H1 (cell line): ENCODE results near the gene OR10A4. TPM values are rescaled to one million over a fixed set of nuclear protein-coding genes. Genes with fewer than 3 reads are reported as not detected.

Experiments used
- CTCF ChIA-PET: fragments of 300-600 bp; sonication (Branson Sonifier 250); formaldehyde crosslinking; loops from one replicate; lab custom pipeline; 2021; ENCODE audit not compliant: partially characterized antibody; lab: Charles Lee
- POLR2A ChIA-PET: fragments of 300-600 bp; sonication (Branson Sonifier 250); formaldehyde crosslinking; loops from one replicate; lab custom pipeline; 2021; ENCODE audit warnings: inconsistent platforms; ENCODE audit not compliant: partially characterized antibody; lab: Charles Lee
- DNase-seq, 2 experiments: peaks; one replicate each; pipeline versions ENCODE4 v3.0.0 to v3.0.0-alpha.2; 2010 to 2022; ENCODE audit warnings: low spot score in 2 of 2, low read depth in 1 of 2, mixed read lengths in 1 of 2
- FAIRE-seq: peaks from 2 replicates; lab custom pipeline; 2011; peaks lifted over from hg19 to GRCh38; lab: Jason Lieb, UNC
- H2AFZ ChIP-seq: 2 replicates; pipeline ENCODE4 v1.8.1; 2012; ENCODE audit warnings: low read length, inconsistent platforms
- H2AK5ac ChIP-seq: 2 replicates; pipeline ENCODE4 v1.6.1; 2013; ENCODE audit warnings: low read depth, low read length
- H2BK120ac ChIP-seq: replicated peaks from 2 replicates; pipeline ENCODE3; 2013; ENCODE audit warnings: low read depth, low read length, inconsistent platforms
- H2BK12ac ChIP-seq: 2 replicates; pipeline ENCODE4 v1.6.1; 2013; ENCODE audit warnings: low read depth, low read length
- H2BK15ac ChIP-seq: 2 replicates; pipeline ENCODE4 v1.6.1; 2013; ENCODE audit warnings: low read length
- H2BK20ac ChIP-seq: 2 replicates; pipeline ENCODE4 v1.6.1; 2013; ENCODE audit warnings: low read length
- H2BK5ac ChIP-seq: 2 replicates; pipeline ENCODE4 v1.6.1; 2013; ENCODE audit warnings: low read depth, low read length
- H3K14ac ChIP-seq: 2 replicates; pipeline ENCODE4 v1.6.1; 2013; ENCODE audit warnings: inconsistent platforms; ENCODE audit not compliant: insufficient read length
- H3K18ac ChIP-seq: 2 replicates; pipeline ENCODE4 v1.6.1; 2013; ENCODE audit warnings: low read length; ENCODE audit errors: extremely low read depth
- H3K23ac ChIP-seq: 2 replicates; pipeline ENCODE4 v1.6.1; 2013; ENCODE audit warnings: inconsistent platforms; ENCODE audit not compliant: insufficient read length
- H3K23me2 ChIP-seq: 2 replicates; pipeline ENCODE4 v1.6.1; 2013; ENCODE audit warnings: low read depth, low read length
- H3K27ac ChIP-seq: 2 replicates; pipeline ENCODE4 v1.6.1; 2011; ENCODE audit warnings: low read depth, low read length, inconsistent platforms
- H3K27me3 ChIP-seq, 4 experiments: replicated peaks in 1 of 4; 1 replicate in 1 of 4; 2 replicates in 3 of 4; pipeline versions ENCODE4 v1.6.1 to v1.8.1; 2011 to 2013; ENCODE audit warnings: low read length in 3 of 4, mild to moderate bottlenecking in 3 of 4, inconsistent platforms in 2 of 4, mixed read lengths in 2 of 4, moderate library complexity in 1 of 4; ENCODE audit not compliant: control insufficient read depth in 3 of 4, insufficient read depth in 3 of 4; ENCODE audit errors: extremely low read depth in 1 of 4
- H3K36me3 ChIP-seq, 4 experiments: 2 replicates each; pipeline versions ENCODE4 v1.6.1 to v1.8.1; 2011 to 2013; ENCODE audit warnings: mild to moderate bottlenecking in 4 of 4, low read length in 3 of 4, moderate library complexity in 2 of 4, control low read depth in 1 of 4, inconsistent platforms in 1 of 4; ENCODE audit not compliant: insufficient read depth in 4 of 4, control insufficient read depth in 2 of 4
- H3K4ac ChIP-seq: replicated peaks from 2 replicates; pipeline ENCODE3; 2013; ENCODE audit warnings: low read length, low read depth, mixed read lengths, inconsistent platforms; ENCODE audit not compliant: insufficient read length
- H3K4me1 ChIP-seq, 4 experiments: replicated peaks in 1 of 4; 1 replicate in 1 of 4; 2 replicates in 3 of 4; pipeline versions ENCODE4 v1.6.1 to v1.8.1; 2011 to 2013; ENCODE audit warnings: low read length in 3 of 4, inconsistent platforms in 2 of 4, mixed read lengths in 1 of 4; ENCODE audit not compliant: insufficient read depth in 4 of 4, control insufficient read depth in 3 of 4
- H3K4me2 ChIP-seq, 2 experiments: 2 replicates each; pipeline versions ENCODE4 v1.6.1 to v1.8.1; 2011 to 2013; ENCODE audit warnings: low read depth in 2 of 2, low read length in 2 of 2, control low read depth in 1 of 2, inconsistent platforms in 1 of 2, mild to moderate bottlenecking in 1 of 2; ENCODE audit not compliant: insufficient read depth in 1 of 2
- H3K4me3 ChIP-seq, 4 experiments: fragments of 200-600, 300-600 bp in 1 of 4; sonication (generic), shearing (Covaris generic), sonication (Bioruptor Twin) in 1 of 4; 2 replicates each; pipeline versions ENCODE4 v1.5.1 to v1.8.1; 2011 to 2016; ENCODE audit warnings: low read length in 4 of 4, low read depth in 3 of 4, control low read depth in 2 of 4, inconsistent platforms in 2 of 4, mild to moderate bottlenecking in 2 of 4, mixed read lengths in 1 of 4, moderate library complexity in 1 of 4; ENCODE audit not compliant: insufficient read depth in 2 of 4; ENCODE audit errors: extremely low read depth in 1 of 4
- H3K56ac ChIP-seq: replicated peaks from 2 replicates; pipeline ENCODE3; 2013; ENCODE audit warnings: low read depth, mild to moderate bottlenecking, mixed read lengths, low read length, inconsistent platforms; ENCODE audit not compliant: insufficient read length
- H3K79me1 ChIP-seq: 2 replicates; pipeline ENCODE4 v1.6.1; 2013; ENCODE audit warnings: low read depth, low read length, control low read depth
- H3K79me2 ChIP-seq, 2 experiments: 2 replicates each; pipeline versions ENCODE4 v1.6.1 to v1.8.1; 2012 to 2013; ENCODE audit warnings: low read length in 2 of 2, mild to moderate bottlenecking in 2 of 2, inconsistent platforms in 1 of 2; ENCODE audit not compliant: insufficient read depth in 2 of 2, control insufficient read depth in 1 of 2
- H3K9ac ChIP-seq, 4 experiments: replicated peaks in 1 of 4; 1 replicate in 1 of 4; 2 replicates in 3 of 4; pipeline versions ENCODE4 v1.6.1 to v1.8.1; 2011 to 2013; ENCODE audit warnings: low read depth in 3 of 4, low read length in 3 of 4, control low read depth in 2 of 4, mild to moderate bottlenecking in 2 of 4, moderate library complexity in 2 of 4, inconsistent platforms in 1 of 4; ENCODE audit errors: extremely low read depth in 1 of 4
- H3K9me3 ChIP-seq, 2 experiments: 2 replicates each; pipeline versions ENCODE4 v1.6.1 to v1.8.1; 2012 to 2013; ENCODE audit warnings: mild to moderate bottlenecking in 2 of 2, moderate library complexity in 2 of 2, control low read depth in 1 of 2, inconsistent platforms in 1 of 2, low read depth in 1 of 2, low read length in 1 of 2, mixed read lengths in 1 of 2; ENCODE audit not compliant: insufficient read depth in 2 of 2
- H4K20me1 ChIP-seq, 2 experiments: replicated peaks in 1 of 2; 2 replicates each; pipeline versions ENCODE3 to v1.8.1; 2011 to 2013; ENCODE audit warnings: inconsistent platforms in 2 of 2, low read length in 2 of 2, mild to moderate bottlenecking in 1 of 2; ENCODE audit not compliant: insufficient read depth in 2 of 2, control insufficient read depth in 1 of 2
- H4K5ac ChIP-seq: 2 replicates; pipeline ENCODE4 v1.6.1; 2013; ENCODE audit warnings: low read length, low read depth, mixed read lengths, inconsistent platforms; ENCODE audit not compliant: insufficient read length
- H4K8ac ChIP-seq: 2 replicates; pipeline ENCODE4 v1.8.0; 2013; ENCODE audit warnings: mild to moderate bottlenecking, moderate library complexity, low read length, inconsistent platforms; ENCODE audit not compliant: insufficient read depth; ENCODE audit errors: extremely low read depth
- H4K91ac ChIP-seq: replicated peaks from 2 replicates; pipeline ENCODE3; 2013; ENCODE audit warnings: low read length, mixed read lengths, inconsistent platforms; ENCODE audit not compliant: insufficient read length
- ASH2L ChIP-seq: fragments of 200-600, 300-600 bp; sonication (generic); IDR thresholded peaks from one replicate; pipeline ENCODE4 v1.7.1; 2017; ENCODE audit warnings: low read length
- HDAC2 ChIP-seq, 2 experiments: fragments of 300-600 bp in 1 of 2; sonication (generic) in 1 of 2; IDR thresholded peaks; 2 replicates each; pipeline ENCODE4 v1.6.1; 2011 to 2012; ENCODE audit warnings: low read depth in 2 of 2, low read length in 2 of 2, mild to moderate bottlenecking in 2 of 2, moderate library complexity in 2 of 2, borderline replicate concordance in 1 of 2, inconsistent platforms in 1 of 2
- MAX ChIP-seq: IDR thresholded peaks from 2 replicates; pipeline ENCODE4 v1.6.1; 2012; ENCODE audit warnings: inconsistent platforms
- PHF8 ChIP-seq: fragments of 200-600 bp; sonication (generic); conservative IDR thresholded peaks from 2 replicates; pipeline ENCODE4 v1.7.1; 2012; ENCODE audit warnings: low read depth, mild to moderate bottlenecking, inconsistent platforms, low read length, moderate library complexity
- POLR2A ChIP-seq, 2 experiments: IDR thresholded peaks; 1 replicate in 1 of 2; 2 replicates in 1 of 2; pipeline ENCODE4 v1.6.1; 2011; ENCODE audit warnings: low read depth in 2 of 2, low read length in 2 of 2, mild to moderate bottlenecking in 2 of 2; ENCODE audit errors: control extremely low read depth in 1 of 2
- POLR2AphosphoS5 ChIP-seq: IDR thresholded peaks from 2 replicates; pipeline ENCODE4 v1.6.1; 2011; ENCODE audit warnings: low read depth, low read length
- RAD21 ChIP-seq, 2 experiments: IDR thresholded peaks in 1 of 2; conservative IDR thresholded peaks in 1 of 2; 2 replicates each; pipeline ENCODE4 v1.6.1; 2011; ENCODE audit warnings: low read depth in 2 of 2, low read length in 2 of 2, improper control_type of control experiment in 1 of 2, inconsistent platforms in 1 of 2, mild to moderate bottlenecking in 1 of 2, moderate library complexity in 1 of 2
- SP4 ChIP-seq: IDR thresholded peaks from 2 replicates; pipeline ENCODE4 v1.6.1; 2012; ENCODE audit warnings: low read length, inconsistent platforms
- TAF1 ChIP-seq: IDR thresholded peaks from 2 replicates; pipeline ENCODE4 v1.6.1; 2011; ENCODE audit warnings: mild to moderate bottlenecking, low read depth, low read length
- TAF7 ChIP-seq: optimal IDR thresholded peaks from 2 replicates; pipeline ENCODE3; 2011; ENCODE audit warnings: low read depth, mild to moderate bottlenecking, inconsistent platforms, low read length, moderate library complexity, borderline replicate concordance
- WGBS, 2 experiments: shearing (Covaris generic) in 1 of 2; methylation state at CpG; one replicate each; pipeline versions ENCODE4 v1.1.6 to v1.1.7; 2013 to 2015; ENCODE audit warnings: low lambda C conversion rate in 2 of 2, mixed read lengths in 2 of 2, inconsistent platforms in 1 of 2, low coverage in 1 of 2, missing lambda C conversion rate in 1 of 2; ENCODE audit not compliant: insufficient replicate concordance in 2 of 2, insufficient coverage in 1 of 2, insufficient read length in 1 of 2; ENCODE audit errors: extremely low coverage in 1 of 2, missing lambda C conversion rate in 1 of 2; 5-methylcytosine and 5-hydroxymethylcytosine counted together
- polyA plus RNA-seq, 7 experiments: library from polyadenylated mRNA; depleted of rRNA in 3 of 7; stranded (reverse) in 5 of 7; unstranded in 2 of 7; fragments of >200 nt in 5 of 7; fragments of 200-250 nt in 2 of 7; gene quantifications; 1 replicate in 5 of 7; 2 replicates in 1 of 7; 4 replicates in 1 of 7; pipeline versions ENCODE4 v1.2.1 to v1.2.3, GENCODE V29; 2011 to 2013; ENCODE audit warnings: missing spikeins in 2 of 7, mixed read lengths in 2 of 7
- total RNA-seq: library from RNA; stranded (reverse); fragmentation: NEBNext Ultra II Directional; extraction: Animal tissue kit (Norgen Biotek cat#: 25700); gene quantifications from 2 replicates; pipeline ENCODE4 v1.2.1, GENCODE V29; 2021

Gene OR10A4
- total and polyA plus RNA-seq, 2 of the 8 experiments (the other 6 are each of a cell fraction or from before 2014, with no cell fraction given) = not detected

GRCh38 chr11:6926208-6927029 is 50.0 kb downstream of the OR10A4 start, which contains the start of gene ZNF215:
Gene ZNF215, plus strand, starts transcription at chr11:6926426. Its CDS starts 5,847 bp downstream, at chr11:6932273.
- Histone ChIP-seq H2BK15ac (peak within 1 kb of the TSS; percentile 48; the same call in 1 of the 2 replicates), H3K27ac (peak within 1 kb of the TSS; percentile 72), H3K9me3 (no peaks in the 10 kb centered on the region), H2BK20ac (no peak within 1 kb of the TSS), H3K18ac (peak within 1 kb of the TSS; percentile 88), H3K36me3 (peaks cover 0 to 2% (median 0%) of the 10 kb centered on the region in 4 experiments; a peak in 1 of 8 replicates), H4K8ac (peak within 1 kb of the TSS; percentile 95), H4K5ac (peak within 1 kb of the TSS; percentile 79), H4K91ac (peak within 1 kb of the TSS; percentile 31), H3K56ac (peak within 1 kb of the TSS; percentile 66), H3K9ac (peak within 1 kb of the TSS; percentile 73 to 93 (median 84)), H2BK120ac (peak within 1 kb of the TSS; percentile 10), H2BK5ac (peak within 1 kb of the TSS; percentile 83; the same call in 1 of the 2 replicates), H3K27me3 (no peaks in the 10 kb centered on the region), H3K23me2 (peaks cover 7% of the 10 kb centered on the region; the same call in 1 of the 2 replicates), H3K4me2 (peak within 1 kb of the TSS; percentile 70 to 98), H3K14ac (no peak within 1 kb of the TSS), H3K4ac (no peak within 1 kb of the TSS), H3K79me1 (no peaks in the 10 kb centered on the region; the same call in 1 of the 2 replicates), H3K23ac (no peak within 1 kb of the TSS), H3K79me2 (peaks cover 0 to 35% of the 10 kb centered on the region in 2 experiments; a peak in 2 of 4 replicates), H4K20me1 (no peaks in the 10 kb centered on the region), H3K4me1 (peaks cover 2 to 10% (median 7%) of the 10 kb centered on the region in 4 experiments; a peak in 5 of 7 replicates), H2AK5ac (no peak within 1 kb of the TSS), H2BK12ac (peak within 1 kb of the TSS; percentile 93), H3K4me3 (peak within 1 kb of the TSS; percentile 58 to 99 (median 96)), H2AFZ (peak within 1 kb of the TSS; percentile 97)
- peak; percentile 70 for FAIRE-seq
- CTCF ChIA-PET = interaction anchor here (0.6 to 1.9 kb wide), 5 partner anchors 31 to 172 kb away, joined by 3 to 5 read pairs (median 3); partner anchors contain the start of gene OR10A2
- POLR2A ChIA-PET = interaction anchor here (0.9 to 1.7 kb wide), 6 partner anchors 19 to 604 kb away, joined by 3 to 4 read pairs (median 3); partner anchors contain the start of gene NLRP14
- DNase-seq = peak; percentile 71 to 88
- WGBS, 2 experiments = 2% methylated on average over 48 of the region's 61 CpGs; no CpG with 5 or more reads in 1 of the 2 experiments
- TF ChIP-seq PHF8 (peak; percentile 67), TAF7 (peak; percentile 9), MAX (peak; percentile 48), POLR2A (IDR thresholded peaks at IDR 0.05; ENCODE audit: control extremely low read depth in 1 of 2, low read depth in 2 of 2, low read length in 2 of 2) (peak in 1 of 2 experiments; percentile 57; a peak in 2 of 3 replicates), HDAC2 (IDR thresholded peaks at IDR 0.05; ENCODE audit: borderline replicate concordance in 1 of 2, low read depth in 2 of 2, low read length in 2 of 2) (peak in 1 of 2 experiments; percentile 91; a peak in 1 of 4 replicates), ASH2L (peak; percentile 92), RAD21 (IDR thresholded peaks at IDR 0.05 in 1 of 2, conservative IDR thresholded peaks at IDR 0.05 in 1 of 2; ENCODE audit: low read depth in 2 of 2, low read length in 2 of 2) (no peak), SP4 (0 out of 2 replicates have a peak, but pooled peaks have one; percentile 32), POLR2AphosphoS5 (peak; percentile 28; the same call in 1 of the 2 replicates), TAF1 (0 out of 2 replicates have a peak, but pooled peaks have one; percentile 23)
